ENCODE measurements around the gene COQ10A.
"Not testable (repeated sequence)": the region's sequence is repeated elsewhere in the genome, so short reads cannot be mapped to it uniquely, and the experiment has no call there.

COQ10A gene

DNA sequence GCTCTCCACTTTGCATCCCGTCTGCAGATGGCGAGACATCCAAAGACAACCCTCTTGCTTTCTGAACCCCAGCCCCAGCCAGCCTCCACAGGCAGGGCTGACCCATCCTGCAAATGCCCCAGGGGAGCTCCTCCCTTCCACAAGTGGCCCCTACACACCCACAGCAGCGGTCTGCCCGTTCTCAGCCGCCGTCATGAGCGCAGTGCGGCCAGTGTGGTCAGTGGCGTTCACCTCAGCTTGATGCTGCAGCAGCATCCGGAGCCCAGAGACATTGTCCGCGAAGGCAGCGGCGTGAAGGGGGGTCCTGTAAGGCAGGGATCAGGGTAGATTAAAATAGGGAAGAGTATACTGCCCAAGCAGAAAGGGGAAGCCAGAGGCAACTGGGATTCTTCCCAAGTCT lies 22.2 kb upstream of the COQ10A start:
- DNase-seq: no peak

DNA sequence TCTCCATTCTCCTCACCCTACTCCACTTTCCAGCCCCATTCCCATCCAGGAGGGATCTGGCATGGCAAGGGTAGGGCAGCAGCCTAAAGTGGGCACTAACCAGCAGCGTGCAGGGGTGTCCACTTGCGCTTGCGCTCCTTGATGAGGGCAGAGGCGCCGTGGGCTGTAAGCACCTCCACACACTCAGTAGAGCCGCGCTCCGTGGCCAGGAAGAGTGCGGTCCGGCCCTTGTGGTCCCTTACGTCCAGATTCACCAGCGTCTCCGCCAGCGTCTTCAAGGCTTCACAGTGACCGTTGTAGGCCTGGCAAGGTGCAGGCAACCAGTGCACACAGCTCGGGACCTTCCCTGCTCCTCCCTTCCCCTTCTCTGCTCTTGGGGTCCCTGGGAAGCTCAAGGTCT lies 18.8 kb upstream of the COQ10A start:
- DNase-seq: no peak

DNA sequence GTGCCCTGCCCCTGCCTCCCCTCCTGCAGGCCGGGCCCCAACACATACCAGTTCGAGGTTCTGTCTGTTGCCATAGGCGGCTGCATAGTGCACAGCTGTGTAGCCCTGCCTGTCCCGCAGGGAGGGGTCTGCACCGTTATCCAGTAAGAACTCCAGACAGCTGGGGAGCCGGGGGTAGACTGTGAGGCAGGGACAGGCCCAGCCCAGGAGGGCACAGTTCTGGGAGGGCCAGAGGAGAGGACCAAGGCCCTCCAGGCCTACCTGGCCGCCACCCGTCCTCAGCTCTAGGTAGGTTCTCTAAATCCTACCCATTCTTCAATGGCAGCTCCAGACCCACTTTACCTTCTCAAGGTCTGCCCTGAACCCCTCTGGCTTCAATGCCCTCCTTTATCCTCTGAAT lies 18.0 kb upstream of the COQ10A start:
- no peak for DNase-seq

DNA sequence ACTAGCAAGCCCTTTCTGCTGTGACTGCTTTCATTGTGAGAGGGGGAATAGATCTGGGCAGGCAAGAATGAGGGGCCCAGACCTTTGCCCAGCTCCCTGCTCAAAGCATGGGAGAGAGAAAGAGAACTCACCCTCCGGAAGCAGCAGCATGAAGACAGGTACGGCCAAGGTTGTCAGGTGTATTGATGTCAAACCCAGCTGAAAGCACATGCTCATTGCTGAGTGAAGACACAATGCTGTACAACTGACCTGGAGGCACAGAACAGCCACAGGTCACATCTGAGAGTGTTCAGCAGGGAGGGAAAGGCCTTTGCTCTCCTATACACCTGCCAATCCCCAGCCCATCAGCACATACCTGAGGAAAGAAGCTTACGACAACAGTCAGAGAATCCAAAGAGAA lies 14.1 kb upstream of the COQ10A start:
- DNase-seq: no peak

DNA sequence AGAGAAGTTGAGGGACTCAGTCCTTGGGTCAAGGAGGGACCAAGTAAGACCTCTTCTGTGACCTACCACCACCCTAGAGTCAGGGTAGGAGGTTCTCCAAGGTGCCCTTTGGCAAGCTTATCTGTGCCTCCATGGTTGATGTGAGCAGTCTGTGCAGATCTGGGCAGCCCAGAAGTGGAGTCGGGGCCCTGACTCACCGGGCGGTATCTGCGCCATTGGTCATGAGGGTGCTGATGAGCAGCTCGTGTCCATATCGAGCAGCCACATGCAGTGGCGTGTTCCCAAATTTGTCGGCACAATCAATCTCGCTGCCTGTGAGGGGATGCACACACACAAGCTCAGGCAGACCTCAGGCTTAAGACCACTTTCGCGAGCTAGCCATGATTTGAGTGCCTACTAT lies 13.7 kb upstream of the COQ10A start:
- DNase-seq: no peak

DNA sequence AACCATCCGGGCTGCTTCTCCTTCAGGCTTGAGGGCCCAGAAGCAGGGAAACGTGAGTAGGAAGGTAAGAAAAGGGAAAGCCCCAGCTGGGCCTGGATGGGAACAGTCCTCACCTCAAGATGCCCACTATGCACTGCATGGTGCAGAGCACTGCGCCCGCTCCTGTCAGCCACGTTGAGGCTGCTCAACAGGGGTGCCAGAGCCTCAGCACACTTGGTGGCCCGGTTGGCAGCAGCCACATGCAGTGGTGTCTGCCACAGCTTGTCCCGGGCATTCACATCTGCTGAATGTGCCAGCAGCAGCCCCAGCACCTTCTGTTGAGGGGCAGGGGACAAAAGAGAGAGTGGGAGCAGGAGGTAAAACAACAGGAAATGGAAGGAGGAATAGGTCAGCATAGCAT lies 11.1 kb upstream of the COQ10A start:
- DNase-seq: no peak

DNA sequence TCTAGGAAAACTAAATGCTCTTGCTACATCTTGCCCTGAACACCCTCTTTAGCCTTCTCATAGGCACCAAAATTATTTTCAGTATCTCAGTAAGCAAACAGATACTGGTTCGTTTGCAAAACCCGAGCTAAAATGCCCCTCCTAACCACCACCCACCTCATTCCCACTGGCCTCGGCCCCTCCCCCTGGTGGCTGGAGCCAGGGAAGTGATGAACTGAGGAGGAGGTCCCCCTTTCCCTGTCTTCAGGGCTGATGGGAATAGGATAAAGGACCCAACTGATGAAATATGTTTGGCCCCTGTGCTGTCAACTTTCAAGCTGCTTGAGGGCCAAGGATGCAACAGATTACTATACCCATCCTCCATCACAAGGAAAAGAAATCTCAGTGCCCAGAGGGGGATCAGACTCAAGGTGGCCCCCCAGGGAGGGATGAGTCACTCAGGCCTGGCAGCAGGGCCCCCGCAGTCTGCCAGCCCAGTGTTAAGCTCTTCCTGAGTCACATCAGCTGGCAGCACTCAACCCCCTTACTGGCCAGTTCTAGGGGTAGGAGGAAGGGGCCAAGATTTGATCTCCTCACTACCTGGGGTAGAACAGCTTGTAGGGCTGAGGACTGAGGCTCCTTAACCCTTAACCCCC lies 10.3 kb upstream of the COQ10A start:
- DNase-seq: peak; percentile 81

DNA sequence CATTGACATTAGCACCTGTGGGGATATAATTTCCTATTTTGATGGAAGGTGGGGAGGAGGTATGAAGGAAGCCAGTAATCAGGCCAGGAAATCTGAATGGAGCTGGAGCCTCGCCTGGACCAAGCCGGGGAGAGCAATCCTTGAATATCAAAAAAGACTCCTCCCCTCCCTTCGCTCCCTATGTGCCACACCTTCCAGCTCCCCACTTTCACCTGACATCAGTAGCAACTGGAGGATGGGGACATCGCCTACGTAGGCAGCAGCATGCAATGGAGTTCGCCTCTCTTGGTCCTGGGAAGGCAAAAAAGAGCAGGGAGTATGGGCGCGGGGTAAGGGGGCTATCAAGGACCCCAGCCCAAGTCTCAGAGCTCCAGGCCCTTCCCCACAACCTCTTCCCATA lies 9.7 kb upstream of the COQ10A start:
- no peak for DNase-seq

DNA sequence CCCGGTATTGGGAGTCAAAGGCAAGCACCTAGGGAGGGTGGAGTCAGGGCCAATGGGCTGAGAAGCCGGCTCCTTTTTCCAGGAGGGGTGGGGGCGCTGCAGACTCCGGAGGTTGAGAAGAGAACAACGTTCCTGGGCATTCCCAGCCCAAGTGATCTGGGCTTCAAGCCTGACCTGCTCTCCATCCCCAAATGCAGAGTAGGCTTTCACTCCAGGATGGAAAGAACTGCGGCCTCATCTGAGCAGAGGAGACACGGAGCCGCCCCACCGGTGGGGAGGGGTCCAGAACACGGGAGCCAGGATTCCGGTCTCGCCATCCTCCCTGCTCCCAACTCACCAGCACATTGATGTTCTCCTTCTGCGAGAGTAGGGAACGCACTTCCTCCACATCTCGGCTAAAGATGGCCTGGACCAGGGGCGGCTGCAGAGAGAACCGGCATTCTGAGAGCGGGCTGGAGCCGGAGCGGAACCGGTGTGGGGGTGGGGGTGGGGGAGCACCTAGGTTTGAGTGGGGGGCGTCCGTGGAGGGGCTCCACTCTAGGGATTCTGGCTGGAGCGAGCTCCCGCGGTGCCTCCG lies 9.2 kb upstream of the COQ10A start:
- peak; percentile 48 for DNase-seq

DNA sequence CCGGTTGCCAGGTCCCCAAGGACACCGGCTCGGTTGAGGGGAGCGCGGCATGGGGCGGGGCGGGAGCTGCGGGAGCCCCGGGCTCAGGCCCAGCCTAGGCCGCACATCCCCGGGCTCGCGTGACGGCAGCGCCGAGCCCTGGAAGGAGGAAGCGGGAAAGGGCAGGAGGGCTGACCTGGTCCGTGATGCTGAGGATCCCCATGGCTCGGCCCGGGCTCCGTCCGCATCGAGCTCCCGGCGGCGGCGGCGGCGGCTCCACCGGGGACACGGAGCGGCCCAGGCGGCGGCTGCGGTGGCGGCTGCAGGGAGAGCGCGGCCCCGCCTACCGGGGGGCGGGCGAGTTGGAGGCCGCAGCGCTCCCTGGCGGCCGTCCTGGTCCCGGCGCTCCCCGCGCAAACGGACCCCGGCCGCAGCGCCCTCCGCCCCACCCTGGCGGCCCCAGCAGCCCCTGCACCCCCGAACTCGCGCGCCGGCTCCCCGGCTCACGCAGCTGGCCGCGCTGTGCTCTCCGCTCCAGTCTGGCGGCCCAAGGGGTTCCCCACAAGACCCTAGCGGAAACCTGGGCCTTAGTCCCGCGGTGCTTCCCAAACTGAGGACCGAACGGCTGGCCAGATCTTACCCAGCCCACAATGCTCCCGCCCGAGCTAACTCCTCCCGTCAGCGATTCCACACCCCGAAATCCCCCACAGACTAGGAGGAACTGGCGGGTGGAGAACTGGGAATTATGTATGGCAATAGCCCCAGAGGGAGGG lies 8.5 kb upstream of the COQ10A start, which contains the start of gene ANKRD52:
TSS of gene ANKRD52 (minus strand) at position 317 of the 752 bp plus-strand sequence. CDS start at position 202, 115 bp downstream.
- DNase-seq: peak; percentile 83

DNA sequence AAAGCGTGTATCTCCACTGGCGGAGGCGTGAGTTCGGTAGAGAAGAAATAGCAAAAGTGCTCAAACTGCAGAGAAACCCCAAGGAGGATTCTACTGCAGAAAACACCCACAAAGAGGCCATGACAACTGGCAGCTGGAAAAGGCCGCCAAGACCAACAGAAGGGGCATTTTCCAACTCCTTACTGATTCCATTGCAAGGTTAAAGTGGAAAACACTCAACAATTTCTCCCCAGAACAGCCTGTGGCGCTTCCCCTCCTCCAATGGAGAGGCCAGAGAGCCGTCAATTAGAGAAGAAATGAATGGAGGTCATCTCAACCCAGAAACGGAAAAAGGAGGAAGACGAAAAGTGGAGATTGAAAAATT lies 7.9 kb upstream of the COQ10A start:
- no peak for DNase-seq

DNA sequence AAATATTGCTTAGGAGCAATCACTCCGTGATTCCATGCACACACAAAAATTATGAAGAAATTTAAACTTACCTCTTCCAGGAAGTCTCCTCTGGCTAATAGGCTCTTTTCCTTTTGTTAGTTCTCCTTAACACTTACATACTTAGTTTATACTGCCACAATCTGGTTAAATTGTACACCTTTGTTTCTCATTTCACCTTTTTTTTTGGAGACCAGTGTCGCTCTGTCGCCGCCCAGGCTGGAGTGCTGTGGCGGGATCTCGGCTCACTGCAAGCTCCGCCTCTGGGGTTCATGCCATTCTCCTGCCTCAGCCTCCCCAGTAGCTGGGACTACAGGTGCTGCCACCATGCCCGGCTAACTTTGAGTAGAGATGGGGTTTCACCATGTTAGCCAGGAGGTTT lies 6.4 kb upstream of the COQ10A start:
- DNase-seq: no peak

DNA sequence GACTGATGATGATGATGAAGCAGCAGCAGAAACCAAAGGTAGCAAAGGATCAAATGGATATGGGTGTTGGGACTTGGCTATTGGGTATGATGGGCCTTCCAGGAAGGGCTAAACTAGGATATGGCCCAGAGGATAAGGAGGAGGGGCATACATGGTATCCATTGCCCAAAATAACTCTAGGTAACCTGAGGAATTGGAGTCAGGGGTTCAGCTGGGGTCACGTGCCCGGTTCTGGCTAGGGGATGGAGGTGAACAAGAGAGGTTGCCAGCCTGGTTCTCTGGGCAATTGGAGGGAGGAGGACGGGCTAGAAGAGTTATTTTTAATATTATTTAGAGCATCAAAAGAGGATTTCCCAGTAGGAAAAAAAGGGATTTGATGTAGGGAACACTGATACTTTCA lies 5.8 kb upstream of the COQ10A start:
- no peak for DNase-seq

DNA sequence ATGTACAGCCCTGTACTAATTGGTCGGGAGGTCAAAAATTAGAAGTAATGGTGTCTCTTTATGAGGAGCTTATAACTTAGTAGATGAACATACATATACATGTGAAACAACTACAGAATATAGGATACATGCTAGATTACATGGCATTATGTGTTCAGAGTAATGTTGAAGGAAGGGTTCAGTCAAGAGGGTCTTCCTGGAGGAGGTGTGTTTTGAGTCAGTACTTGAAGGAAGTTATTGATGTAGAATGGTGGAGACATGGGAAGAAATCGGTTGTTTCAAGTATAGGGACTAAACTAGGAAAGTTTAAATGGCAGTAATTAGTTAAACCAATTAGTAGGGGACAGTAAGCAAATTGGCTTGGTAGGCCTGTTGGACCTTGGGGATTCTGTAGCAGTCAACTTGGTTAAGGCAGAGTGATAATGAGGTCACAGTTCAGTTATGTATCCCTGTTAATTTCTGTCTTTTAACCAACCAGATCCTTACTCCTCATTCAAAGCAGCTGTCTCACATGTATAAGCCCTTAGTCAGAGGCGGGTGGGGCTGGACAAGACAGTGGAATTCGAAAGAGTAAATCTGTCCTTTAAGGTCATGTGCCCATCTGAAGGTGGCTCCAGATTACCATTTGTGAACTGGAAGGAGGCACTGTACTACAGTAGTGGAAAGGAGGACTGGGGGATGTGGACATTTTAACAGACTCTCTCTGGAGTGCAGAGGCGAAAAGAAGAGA lies 5.1 kb upstream of the COQ10A start:
- peak; percentile 95 for DNase-seq

DNA sequence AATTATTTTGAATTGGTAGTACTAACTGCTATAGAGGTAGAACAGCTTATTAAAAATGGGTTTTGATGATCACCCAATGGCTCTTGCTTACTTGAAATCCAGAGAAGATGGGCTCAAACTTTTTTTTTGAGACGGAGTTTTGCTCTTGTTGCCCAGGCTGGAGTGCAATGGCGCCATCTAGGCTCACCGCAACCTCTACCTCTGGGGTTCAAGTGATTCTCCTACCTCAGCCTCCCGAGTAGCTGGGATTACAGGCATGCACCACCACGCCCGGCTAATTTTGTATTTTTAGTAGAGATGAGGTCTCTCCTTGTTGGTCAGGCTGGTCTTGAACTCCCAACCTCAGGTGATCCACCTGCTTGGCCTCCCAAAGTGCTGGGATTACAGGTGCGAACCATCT lies 3.8 kb upstream of the COQ10A start:
- not testable (repeated sequence) for DNase-seq

DNA sequence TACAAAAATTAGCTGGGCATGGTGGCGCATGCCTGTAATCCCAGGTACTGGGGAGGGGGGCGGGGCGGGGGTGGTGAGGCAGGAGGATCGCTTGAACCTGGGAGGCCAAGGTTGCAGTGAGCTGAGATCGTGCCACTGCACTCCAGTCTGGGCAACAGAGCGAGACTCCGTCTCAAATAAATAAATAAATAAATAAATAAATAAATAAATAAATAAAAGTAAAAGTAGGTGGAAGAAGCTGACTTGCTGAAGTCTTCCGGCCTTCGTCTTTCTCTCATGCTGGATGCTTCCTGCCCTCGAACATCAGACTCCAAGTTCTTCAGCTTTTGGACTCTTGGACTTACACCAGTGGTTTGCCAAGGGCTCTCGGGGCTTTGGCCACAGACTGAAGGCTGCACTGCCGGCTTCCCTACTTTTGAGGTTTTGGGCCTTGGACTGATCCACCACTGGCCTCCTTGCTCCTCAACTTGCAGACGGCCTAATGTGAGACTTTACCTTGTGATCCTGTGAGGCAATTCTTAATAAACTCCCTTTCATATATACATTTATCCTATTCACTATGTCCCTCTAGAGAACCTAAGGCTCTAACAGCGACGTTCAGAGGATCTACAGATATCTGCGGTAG lies 562 bp upstream of the COQ10A start:
- not testable (repeated sequence) for DNase-seq

DNA sequence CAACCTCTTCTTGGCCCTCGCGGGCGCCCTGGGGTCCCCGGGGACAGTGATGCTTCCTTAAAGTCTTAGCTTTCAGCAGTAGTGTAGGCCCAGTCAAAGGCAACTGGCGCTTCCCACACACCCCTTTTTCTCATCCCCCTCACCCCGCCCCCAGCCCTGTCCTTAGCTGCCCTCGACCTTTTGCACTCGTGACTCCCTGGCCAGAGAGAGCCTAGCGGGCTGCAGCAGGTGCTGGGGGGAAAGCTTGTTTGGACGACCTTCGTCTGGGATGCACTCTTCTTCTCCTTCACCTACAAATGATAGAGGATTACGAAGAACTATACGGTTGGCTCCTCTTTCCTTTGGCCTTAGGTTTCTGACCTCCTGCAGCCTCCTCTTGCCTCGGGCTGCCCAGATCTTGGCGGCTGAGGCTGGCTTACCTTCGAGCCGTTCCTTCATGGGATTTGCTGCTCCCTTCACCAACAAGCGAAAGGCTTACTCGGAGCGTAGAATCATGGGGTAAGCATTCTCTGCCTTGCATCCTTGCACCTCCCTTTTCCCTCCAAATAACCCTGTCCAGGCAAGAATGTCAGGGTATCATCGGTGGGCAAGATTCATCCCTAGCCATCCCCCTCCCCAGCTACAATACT lies 815 bp downstream of the COQ10A start:
- no peak for DNase-seq

DNA sequence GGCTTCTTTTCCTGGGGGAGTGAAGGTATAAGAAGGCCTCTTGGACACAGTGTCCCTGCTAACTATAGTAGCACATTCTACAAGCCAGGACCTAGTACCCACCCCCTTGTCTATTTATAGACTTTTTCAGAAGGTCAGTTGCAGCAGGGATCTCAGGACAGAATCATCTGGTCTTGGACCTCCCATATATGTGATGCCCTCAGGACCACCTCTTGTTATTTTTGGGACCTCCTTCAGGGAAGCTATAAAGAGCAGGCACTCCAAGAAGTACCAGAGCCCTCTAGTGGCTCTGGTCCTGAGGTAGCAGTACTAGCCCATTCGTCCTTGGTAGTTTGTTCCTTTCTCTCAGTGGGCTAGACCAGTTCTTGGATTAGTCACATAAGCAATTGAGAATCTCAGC lies 4.3 kb downstream of the COQ10A start:
- DNase-seq: peak; percentile 34

DNA sequence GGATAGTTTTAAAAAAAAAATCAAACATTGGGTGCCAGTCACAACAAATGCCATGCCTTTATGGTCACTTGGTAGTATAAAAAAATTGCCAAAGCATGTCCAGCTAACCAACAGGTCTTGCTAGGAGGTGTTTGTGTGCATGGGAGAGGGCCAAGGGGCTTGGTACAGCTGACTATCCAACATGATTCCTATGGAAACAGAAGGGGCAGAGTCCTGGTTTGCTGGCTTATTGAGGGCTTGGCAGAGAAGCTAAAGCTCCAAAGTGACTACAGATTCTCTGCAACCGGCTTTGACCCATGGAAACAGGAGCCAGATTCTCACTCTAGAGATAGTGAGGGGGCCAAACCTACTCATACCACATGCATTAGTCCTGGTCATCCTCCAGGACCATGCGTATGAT lies 5.7 kb downstream of the COQ10A start:
- not testable (repeated sequence) for DNase-seq

DNA sequence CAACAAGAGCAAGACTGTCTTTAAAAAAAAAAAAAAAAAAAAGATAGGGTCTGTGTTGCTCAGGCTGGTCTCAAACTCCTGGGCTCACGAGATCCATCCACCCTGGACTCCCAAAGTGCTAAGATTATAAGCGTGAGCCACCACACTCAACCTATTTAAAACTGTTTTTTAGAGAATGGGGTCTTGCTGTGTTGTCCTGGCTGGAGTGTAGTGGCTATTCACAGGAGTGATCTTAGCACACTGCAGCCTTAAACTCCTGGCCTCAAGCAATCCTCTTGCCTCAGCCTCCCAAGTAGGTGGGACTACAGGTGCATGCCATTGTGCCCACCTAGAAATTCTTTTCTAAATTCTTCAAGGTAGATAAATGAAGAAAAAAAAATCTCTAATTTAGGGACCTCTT lies 7.6 kb downstream of the COQ10A start:
- DNase-seq: no peak

DNA sequence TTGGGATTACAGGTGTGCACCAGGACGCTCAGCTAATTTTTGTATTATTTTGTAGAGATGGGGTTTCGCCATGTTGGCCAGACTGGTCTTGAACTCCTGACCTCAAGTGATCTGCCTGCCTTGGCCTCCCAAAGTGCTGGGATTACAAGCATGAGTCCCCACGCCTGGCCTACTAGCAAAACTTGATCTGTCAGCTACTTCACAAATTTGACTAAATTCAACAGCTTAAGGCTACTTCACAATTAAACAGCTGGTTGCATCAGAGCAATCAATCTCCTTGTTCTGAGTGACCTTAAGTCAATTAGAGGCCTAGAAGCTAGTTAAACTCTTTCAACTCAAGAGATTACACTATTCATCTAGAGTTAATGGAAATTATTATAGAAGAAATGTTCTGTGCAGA lies 12.2 kb downstream of the COQ10A start:
- DNase-seq: no peak

DNA sequence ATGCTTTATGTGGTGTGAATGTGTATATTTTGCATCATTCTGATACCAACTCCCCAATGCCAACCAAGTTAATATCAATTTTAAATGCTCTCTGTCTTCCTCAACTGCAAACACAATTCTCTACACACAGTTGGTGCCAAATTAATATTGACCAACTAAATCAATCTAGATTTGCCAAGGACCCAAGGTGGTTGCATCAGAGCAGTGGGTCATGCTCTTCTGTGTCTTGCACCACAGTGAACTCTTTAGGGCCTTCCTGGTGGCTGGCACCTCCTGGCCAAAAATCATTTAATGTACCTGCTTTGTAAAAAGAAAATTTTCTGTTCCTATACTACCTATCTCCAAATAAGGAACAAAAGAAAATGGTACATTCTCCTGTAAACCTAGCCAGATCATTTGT lies 14.1 kb downstream of the COQ10A start:
- no peak for DNase-seq

DNA sequence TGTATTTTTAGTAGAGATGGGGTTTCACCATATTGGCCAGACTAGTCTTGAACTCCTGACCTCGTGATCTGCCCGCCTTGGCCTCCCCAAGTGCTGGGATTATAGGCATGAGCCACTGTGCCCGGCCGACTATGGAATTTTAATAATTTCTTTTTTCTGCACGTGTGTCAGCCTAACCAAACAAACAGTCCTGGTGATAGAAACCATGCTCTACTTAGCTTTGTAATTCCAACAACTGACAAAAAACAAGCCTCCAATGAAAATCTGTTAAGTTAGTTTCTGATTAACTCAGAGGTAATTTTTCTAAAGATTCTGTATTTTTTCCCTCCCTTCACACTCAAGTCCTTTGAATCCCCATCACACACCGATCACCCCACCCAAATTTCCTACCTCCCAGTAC lies 15.3 kb downstream of the COQ10A start:
- DNase-seq: no peak

All from EL (cell line).